LNCAP (cell line): ENCODE measurements around the gene HOXC6.

Source experiments
- TF ChIP-seq, protein P1 (sequence below): fragments of 450-650 bp; IDR thresholded peaks from 2 replicates; pipeline ENCODE4 v1.5.1; 2017; ENCODE audit warnings: mild to moderate bottlenecking

HOXC6 gene

GRCh38 chr12:54035568-54036264, 7.5 kb downstream of the HOXC6 start:
- TF ChIP-seq, protein P1, sequence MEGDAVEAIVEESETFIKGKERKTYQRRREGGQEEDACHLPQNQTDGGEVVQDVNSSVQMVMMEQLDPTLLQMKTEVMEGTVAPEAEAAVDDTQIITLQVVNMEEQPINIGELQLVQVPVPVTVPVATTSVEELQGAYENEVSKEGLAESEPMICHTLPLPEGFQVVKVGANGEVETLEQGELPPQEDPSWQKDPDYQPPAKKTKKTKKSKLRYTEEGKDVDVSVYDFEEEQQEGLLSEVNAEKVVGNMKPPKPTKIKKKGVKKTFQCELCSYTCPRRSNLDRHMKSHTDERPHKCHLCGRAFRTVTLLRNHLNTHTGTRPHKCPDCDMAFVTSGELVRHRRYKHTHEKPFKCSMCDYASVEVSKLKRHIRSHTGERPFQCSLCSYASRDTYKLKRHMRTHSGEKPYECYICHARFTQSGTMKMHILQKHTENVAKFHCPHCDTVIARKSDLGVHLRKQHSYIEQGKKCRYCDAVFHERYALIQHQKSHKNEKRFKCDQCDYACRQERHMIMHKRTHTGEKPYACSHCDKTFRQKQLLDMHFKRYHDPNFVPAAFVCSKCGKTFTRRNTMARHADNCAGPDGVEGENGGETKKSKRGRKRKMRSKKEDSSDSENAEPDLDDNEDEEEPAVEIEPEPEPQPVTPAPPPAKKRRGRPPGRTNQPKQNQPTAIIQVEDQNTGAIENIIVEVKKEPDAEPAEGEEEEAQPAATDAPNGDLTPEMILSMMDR, result no peak

- TF ChIP-seq, protein P1, result no peak
Observed at GRCh38 chr12:54036620-54037359, 8.6 kb downstream of the HOXC6 start.

GRCh38 chr12:54037360-54038283, 9.4 kb downstream of the HOXC6 start:
- TF ChIP-seq, protein P1, result no peak

GRCh38 chr12:54038284-54038870, 10.1 kb downstream of the HOXC6 start:
- TF ChIP-seq, protein P1, result no peak

DNA sequence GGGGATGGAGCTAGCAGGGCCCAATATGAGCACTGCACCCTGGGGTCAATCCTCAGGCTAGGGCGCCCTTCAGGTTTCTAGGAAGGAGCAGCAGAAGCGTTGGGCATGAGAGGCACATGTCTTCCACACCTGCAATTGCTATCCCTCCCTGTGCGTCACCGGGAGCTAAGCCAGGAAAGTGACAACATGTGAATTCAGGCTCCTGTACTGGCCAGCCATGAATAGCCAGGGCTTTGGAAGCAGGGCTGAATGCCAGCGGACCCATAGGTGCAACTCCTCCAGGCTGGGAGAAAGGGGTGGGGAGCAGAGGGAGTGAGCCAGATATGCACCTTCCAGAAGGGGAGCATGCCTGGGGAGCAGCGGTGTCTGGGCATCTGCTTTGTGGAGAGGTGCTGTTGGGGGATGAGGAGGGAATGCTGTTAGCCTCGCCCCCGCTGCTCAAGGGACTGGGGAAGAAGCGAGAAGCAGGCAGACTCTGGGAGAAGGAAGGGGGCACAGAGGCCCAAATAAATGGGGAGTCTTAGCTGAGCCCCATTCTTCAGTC, 10.7 kb downstream of the HOXC6 start:
- TF ChIP-seq, protein P1, result no peak

- TF ChIP-seq, protein P1, result no peak
Observed at GRCh38 chr12:54039417-54040147, 11.3 kb downstream of the HOXC6 start.
